Keratinocyte (primary cell): ENCODE results near the gene PHACTR1. TPM values are rescaled to one million over a fixed set of nuclear protein-coding genes. Genes with fewer than 3 reads are reported as not detected.

Source experiments
- DNase-seq: peaks from one replicate; pipeline ENCODE4 v3.0.0-alpha.2; 2011; ENCODE audit warnings: low read depth, missing footprints, low spot score
- FAIRE-seq: peaks from 2 replicates; lab custom pipeline; 2011; peaks lifted over from hg19 to GRCh38; lab: Jason Lieb, UNC
- H2AFZ ChIP-seq: 2 replicates; pipeline ENCODE4 v1.6.0; 2012; ENCODE audit warnings: low read length, control low read depth, inconsistent platforms; ENCODE audit not compliant: control insufficient read depth
- H3K27ac ChIP-seq: 2 replicates; pipeline ENCODE4 v1.5.1; 2011; ENCODE audit warnings: low read length; ENCODE audit not compliant: control insufficient read depth, insufficient read depth
- H3K27me3 ChIP-seq: 3 replicates; pipeline ENCODE4 v1.6.0; 2011; ENCODE audit warnings: low read length; ENCODE audit not compliant: control insufficient read depth, insufficient read depth; ENCODE audit errors: extremely low read depth
- H3K36me3 ChIP-seq, 2 experiments: 2 replicates in 1 of 2; 3 replicates in 1 of 2; pipeline ENCODE4 v1.5.1; 2011; ENCODE audit warnings: low read length in 2 of 2, mild to moderate bottlenecking in 1 of 2; ENCODE audit not compliant: control insufficient read depth in 2 of 2, insufficient read depth in 2 of 2; ENCODE audit errors: extremely low read depth in 1 of 2
- H3K4me1 ChIP-seq: 3 replicates; pipeline ENCODE4 v1.5.1; 2011; ENCODE audit warnings: low read length; ENCODE audit not compliant: control insufficient read depth, insufficient read depth; ENCODE audit errors: extremely low read depth
- H3K4me2 ChIP-seq: 3 replicates; pipeline ENCODE4 v1.6.0; 2011; ENCODE audit warnings: low read depth, low read length; ENCODE audit not compliant: control insufficient read depth, insufficient read depth; ENCODE audit errors: extremely low read depth
- H3K4me3 ChIP-seq, 3 experiments: fragments of 200-600 bp in 1 of 3; sonication (generic) in 1 of 3; 2 replicates in 2 of 3; 3 replicates in 1 of 3; pipeline ENCODE4 v1.5.1; 2011 to 2016; ENCODE audit warnings: low read length in 3 of 3, mild to moderate bottlenecking in 3 of 3, control low read depth in 2 of 3, inconsistent platforms in 1 of 3, low read depth in 1 of 3, mixed read lengths in 1 of 3, mixed run types in 1 of 3, moderate library complexity in 1 of 3; ENCODE audit not compliant: control insufficient read depth in 2 of 3, insufficient read depth in 2 of 3; ENCODE audit errors: extremely low read depth in 1 of 3
- H3K79me2 ChIP-seq: 2 replicates; pipeline ENCODE4 v1.6.0; 2012; ENCODE audit warnings: low read length; ENCODE audit not compliant: control insufficient read depth, insufficient read depth
- H3K9ac ChIP-seq: 3 replicates; pipeline ENCODE4 v1.6.0; 2011; ENCODE audit warnings: low read length; ENCODE audit not compliant: control insufficient read depth, insufficient read depth; ENCODE audit errors: extremely low read depth
- H3K9me1 ChIP-seq: 3 replicates; pipeline ENCODE4 v1.6.0; 2011; ENCODE audit warnings: low read length; ENCODE audit not compliant: control insufficient read depth, insufficient read depth; ENCODE audit errors: extremely low read depth
- H3K9me3 ChIP-seq: 2 replicates; pipeline ENCODE4 v1.5.1; 2012; ENCODE audit warnings: low read depth, low read length; ENCODE audit not compliant: control insufficient read depth
- H4K20me1 ChIP-seq: 3 replicates; pipeline ENCODE4 v1.6.0; 2011; ENCODE audit warnings: low read length; ENCODE audit not compliant: control insufficient read depth, insufficient read depth; ENCODE audit errors: extremely low read depth
- EZH2 ChIP-seq: IDR thresholded peaks from one replicate; pipeline ENCODE4 v1.6.1; 2012; ENCODE audit warnings: inconsistent platforms, mild to moderate bottlenecking, low read length, moderate library complexity
- dilution Hi-C: fragments of 300-500 bp; cut with MboI; formaldehyde crosslinking; loops from one replicate; pipeline ENCODE4 v1.7.0; 2020; ENCODE audit warnings: low sequenced_read_pairs; ENCODE audit not compliant: extremely low pct_ligation_motif_present
- polyA plus RNA-seq, 5 experiments: library from polyadenylated mRNA; depleted of rRNA in 3 of 5; stranded (reverse) in 3 of 5; stranded (forward) in 1 of 5; unstranded in 1 of 5; fragments of >200 nt; gene quantifications; 1 replicate in 1 of 5; 2 replicates in 3 of 5; 3 replicates in 1 of 5; pipeline versions ENCODE4 v1.2.1 to v1.2.3, GENCODE V29; 2011 to 2012; ENCODE audit warnings: missing spikeins in 2 of 5, low read depth in 1 of 5, low replicate concordance in 1 of 5
- TF ChIP-seq, protein P1 (sequence below), 3 experiments: IDR thresholded peaks in 1 of 3; conservative IDR thresholded peaks in 1 of 3; optimal IDR thresholded peaks in 1 of 3; 2 replicates in 2 of 3; 3 replicates in 1 of 3; pipeline versions ENCODE3 to v1.5.1; 2011; ENCODE audit warnings: low read length in 3 of 3, mild to moderate bottlenecking in 3 of 3, moderate library complexity in 2 of 3, control low read depth in 1 of 3, inconsistent platforms in 1 of 3; ENCODE audit not compliant: insufficient read depth in 2 of 3; ENCODE audit errors: extremely low read depth in 1 of 3

The PHACTR1 gene
- polyA plus RNA-seq, 1 donor (not counting 4 experiments of a cell fraction or from before 2014, with no cell fraction given) = 0.22 TPM

DNA sequence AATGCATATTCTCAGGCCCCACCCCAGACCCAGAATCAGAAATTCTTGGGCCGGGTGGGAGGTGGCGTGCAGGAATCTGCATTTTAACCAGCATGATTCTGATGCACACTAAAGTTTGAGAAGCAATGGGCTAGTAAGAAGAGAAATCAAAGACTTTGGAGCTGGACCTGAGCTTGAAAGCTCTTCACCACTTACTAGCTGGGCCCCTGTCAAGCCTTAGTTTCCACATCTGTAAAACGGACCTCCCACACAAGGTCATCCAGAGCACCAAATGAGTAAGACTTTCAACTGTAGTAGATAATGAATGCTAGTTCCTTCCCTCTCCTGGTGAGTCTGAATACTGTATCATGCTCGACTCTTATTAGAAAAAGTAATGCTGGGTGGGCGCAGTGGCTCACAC lies 524.8 kb downstream of the PHACTR1 start:
- H2AFZ ChIP-seq = no peak overlapping the region
- DNase-seq (no peak), FAIRE-seq (no peak)
- H3K27ac ChIP-seq = no peak overlapping the region
- H3K9me3 ChIP-seq = no peaks in the 10 kb centered on the region
- no peak overlapping the region for H3K4me3 ChIP-seq
- H3K9ac ChIP-seq = no peak overlapping the region
- TF ChIP-seq, protein P1, sequence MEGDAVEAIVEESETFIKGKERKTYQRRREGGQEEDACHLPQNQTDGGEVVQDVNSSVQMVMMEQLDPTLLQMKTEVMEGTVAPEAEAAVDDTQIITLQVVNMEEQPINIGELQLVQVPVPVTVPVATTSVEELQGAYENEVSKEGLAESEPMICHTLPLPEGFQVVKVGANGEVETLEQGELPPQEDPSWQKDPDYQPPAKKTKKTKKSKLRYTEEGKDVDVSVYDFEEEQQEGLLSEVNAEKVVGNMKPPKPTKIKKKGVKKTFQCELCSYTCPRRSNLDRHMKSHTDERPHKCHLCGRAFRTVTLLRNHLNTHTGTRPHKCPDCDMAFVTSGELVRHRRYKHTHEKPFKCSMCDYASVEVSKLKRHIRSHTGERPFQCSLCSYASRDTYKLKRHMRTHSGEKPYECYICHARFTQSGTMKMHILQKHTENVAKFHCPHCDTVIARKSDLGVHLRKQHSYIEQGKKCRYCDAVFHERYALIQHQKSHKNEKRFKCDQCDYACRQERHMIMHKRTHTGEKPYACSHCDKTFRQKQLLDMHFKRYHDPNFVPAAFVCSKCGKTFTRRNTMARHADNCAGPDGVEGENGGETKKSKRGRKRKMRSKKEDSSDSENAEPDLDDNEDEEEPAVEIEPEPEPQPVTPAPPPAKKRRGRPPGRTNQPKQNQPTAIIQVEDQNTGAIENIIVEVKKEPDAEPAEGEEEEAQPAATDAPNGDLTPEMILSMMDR (optimal IDR thresholded peaks at IDR 0.05 in 1 of 3, IDR thresholded peaks at IDR 0.05 in 1 of 3, conservative IDR thresholded peaks at IDR 0.05 in 1 of 3; ENCODE audit: extremely low read depth in 1 of 3, insufficient read depth in 2 of 3, low read length in 3 of 3) = no peak
- no peak for TF ChIP-seq EZH2
- no peaks in the 10 kb centered on the region for H3K9me1 ChIP-seq
- H3K4me1 ChIP-seq = no peaks in the 10 kb centered on the region
- peaks cover 2% of the 10 kb centered on the region for H3K27me3 ChIP-seq
- H3K79me2 ChIP-seq = no peaks in the 10 kb centered on the region
- no peaks in the 10 kb centered on the region for H4K20me1 ChIP-seq
- H3K4me2 ChIP-seq = no peak overlapping the region
- dilution Hi-C loops = no loop called here
- no peaks in the 10 kb centered on the region for H3K36me3 ChIP-seq

DNA sequence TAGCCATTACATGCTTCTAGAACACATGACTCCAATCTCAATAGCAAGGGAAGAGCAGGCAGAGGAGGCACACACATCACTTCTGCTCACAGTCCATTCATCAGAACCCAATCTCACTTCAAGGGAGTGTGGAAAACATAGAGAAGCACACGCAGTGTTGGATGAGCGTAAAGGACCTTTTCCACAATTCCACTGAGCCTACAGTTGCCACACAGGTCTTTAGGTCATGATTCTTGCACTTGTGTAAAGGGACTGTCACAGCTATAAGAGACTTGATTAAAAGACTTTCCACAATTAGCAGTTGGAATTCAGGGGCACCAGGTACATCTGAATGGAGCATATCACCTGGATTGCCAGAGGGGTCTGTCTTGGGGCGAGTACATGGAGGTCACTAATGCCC lies 525.6 kb downstream of the PHACTR1 start:
- no peaks in the 10 kb centered on the region for H3K79me2 ChIP-seq
- FAIRE-seq = no peak
- no peak for DNase-seq
- no peak overlapping the region for H2AFZ ChIP-seq
- no peaks in the 10 kb centered on the region for H3K9me3 ChIP-seq
- H3K27ac ChIP-seq = no peak overlapping the region
- TF ChIP-seq EZH2 = no peak
- TF ChIP-seq, protein P1 (optimal IDR thresholded peaks at IDR 0.05 in 1 of 3, IDR thresholded peaks at IDR 0.05 in 1 of 3, conservative IDR thresholded peaks at IDR 0.05 in 1 of 3; ENCODE audit: extremely low read depth in 1 of 3, insufficient read depth in 2 of 3, low read length in 3 of 3) = no peak
- no peaks in the 10 kb centered on the region for H3K9me1 ChIP-seq
- no peaks in the 10 kb centered on the region for H3K4me1 ChIP-seq
- no peak overlapping the region for H3K4me2 ChIP-seq
- H4K20me1 ChIP-seq = no peaks in the 10 kb centered on the region
- H3K36me3 ChIP-seq = no peaks in the 10 kb centered on the region
- peaks cover 2% of the 10 kb centered on the region for H3K27me3 ChIP-seq
- no peak overlapping the region for H3K9ac ChIP-seq
- dilution Hi-C loops = no loop called here
- no peak overlapping the region for H3K4me3 ChIP-seq
